ENCODE measurements around the gene PIKFYVE.
"Not testable (repeated sequence)": the region's sequence is repeated elsewhere in the genome, so short reads cannot be mapped to it uniquely, and the experiment has no call there.

PIKFYVE gene

DNA sequence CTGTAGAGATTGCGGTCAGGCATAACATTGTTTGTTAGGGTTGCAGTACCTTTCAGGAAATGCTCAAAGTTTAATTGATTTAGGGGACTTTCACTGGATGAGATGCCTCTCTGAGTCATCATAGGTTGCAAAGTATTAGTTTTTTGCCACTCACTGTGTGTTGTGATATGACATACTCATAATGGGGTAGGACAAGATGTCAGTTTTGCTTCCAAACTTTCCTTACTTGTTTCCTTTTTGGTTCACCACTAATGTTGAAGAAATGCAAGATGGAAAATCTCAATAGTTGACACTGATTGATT lies 105.5 kb downstream of the PIKFYVE start:
- H3K4ac ChIP-seq (ENCODE audit: low read length): no peak overlapping the region
- no peak overlapping the region for H2BK12ac ChIP-seq (ENCODE audit: low read length)
- H3K27ac ChIP-seq (replicated peaks; ENCODE audit: low read length): no peak overlapping the region
- no peaks in the 10 kb centered on the region for H3K79me1 ChIP-seq (ENCODE audit: low read depth, low read length)
- no peak overlapping the region for H3K4me2 ChIP-seq (ENCODE audit: insufficient read depth, low read length, poor library complexity, severe bottlenecking)
- H3K4me3 ChIP-seq (ENCODE audit: low read length in 2 of 2): no peak overlapping the region
- H2BK120ac ChIP-seq (ENCODE audit: low read depth, low read length): no peak overlapping the region
- no CpG with 5 or more reads among the region's 1 CpG for WGBS, 2 donors (ENCODE audit: extremely low coverage in 2 of 2, insufficient read length in 2 of 2, insufficient replicate concordance in 1 of 2)
- H3K27me3 ChIP-seq (ENCODE audit: control insufficient read depth in 3 of 3, insufficient read depth in 3 of 3, low read depth in 1 of 3, low read length in 3 of 3): peaks cover 0 to 7% (median 0%) of the 10 kb centered on the region in 3 experiments
- H2BK15ac ChIP-seq (ENCODE audit: low read length): no peak overlapping the region
- no peak overlapping the region for H2BK5ac ChIP-seq (ENCODE audit: low read length)
- no peak overlapping the region for H2AK5ac ChIP-seq (ENCODE audit: low read depth, low read length)
- H3K9me3 ChIP-seq (replicated peaks in 1 of 2; ENCODE audit: control insufficient read depth in 2 of 2, insufficient read depth in 1 of 2, low read depth in 1 of 2, low read length in 2 of 2): no peaks in the 10 kb centered on the region
- no peaks in the 10 kb centered on the region for H3K36me3 ChIP-seq (replicated peaks in 1 of 2; ENCODE audit: control insufficient read depth in 2 of 2, insufficient read depth in 2 of 2, low read length in 2 of 2)
- no peak overlapping the region for H3K18ac ChIP-seq (ENCODE audit: low read length)
- H3K14ac ChIP-seq (ENCODE audit: low read length): no peak overlapping the region
- H4K91ac ChIP-seq (ENCODE audit: low read depth, low read length, poor library complexity): no peak overlapping the region
- H2AFZ ChIP-seq (ENCODE audit: low read length): no peak overlapping the region
- DNase-seq (ENCODE audit: low spot score): no peak
- H3K4me1 ChIP-seq (ENCODE audit: control insufficient read depth in 2 of 2, insufficient read depth in 1 of 2, low read depth in 1 of 2, low read length in 2 of 2): peaks cover 0 to 1% of the 10 kb centered on the region in 2 donors
- no peak overlapping the region for H3K9ac ChIP-seq (ENCODE audit: low read depth, low read length, poor library complexity)
- H4K8ac ChIP-seq (ENCODE audit: low read depth, low read length): no peak overlapping the region
- H3K23ac ChIP-seq (ENCODE audit: low read depth, low read length, poor library complexity): no peak overlapping the region

DNA sequence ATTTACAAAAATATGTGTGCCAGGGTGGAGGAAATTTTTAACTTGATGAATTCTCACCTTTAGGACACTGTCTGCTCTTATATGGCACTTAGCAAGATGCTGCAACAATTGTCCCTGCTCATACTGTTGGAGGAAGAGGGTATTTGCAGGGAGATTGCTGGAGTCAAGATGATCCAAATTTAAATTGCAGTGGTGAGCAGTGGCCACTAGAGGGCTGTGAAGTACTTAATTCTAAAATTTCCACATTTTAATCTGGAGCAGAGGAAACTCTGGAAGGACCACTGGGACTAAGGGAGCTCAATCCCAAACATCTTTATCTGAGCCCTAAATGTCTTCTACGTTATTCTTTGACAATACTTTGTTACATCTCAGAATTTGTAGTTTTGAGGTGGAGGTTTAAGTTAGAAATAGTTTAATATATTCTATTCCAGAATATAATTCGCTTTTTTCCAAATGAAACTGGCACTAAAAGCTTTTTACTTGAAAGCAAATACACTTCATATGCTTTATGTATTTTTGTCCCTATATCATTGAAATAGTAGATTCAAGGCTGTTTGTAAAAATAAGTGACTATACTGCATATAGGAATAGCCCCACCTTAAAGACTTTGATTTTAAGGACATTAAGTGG lies 107.5 kb downstream of the PIKFYVE start:
- WGBS, 2 donors (ENCODE audit: extremely low coverage in 2 of 2, insufficient read length in 2 of 2, insufficient replicate concordance in 1 of 2): no CpG with 5 or more reads among the region's 2 CpGs
- no peak overlapping the region for H4K8ac ChIP-seq (ENCODE audit: low read depth, low read length)
- H3K36me3 ChIP-seq (replicated peaks in 1 of 2; ENCODE audit: control insufficient read depth in 2 of 2, insufficient read depth in 2 of 2, low read length in 2 of 2): no peaks in the 10 kb centered on the region
- H2BK5ac ChIP-seq (ENCODE audit: low read length): no peak overlapping the region
- no peak overlapping the region for H2AK5ac ChIP-seq (ENCODE audit: low read depth, low read length)
- H2BK12ac ChIP-seq (ENCODE audit: low read length): no peak overlapping the region
- no peak overlapping the region for H3K27ac ChIP-seq (replicated peaks; ENCODE audit: low read length)
- no peak overlapping the region for H3K14ac ChIP-seq (ENCODE audit: low read length)
- no peaks in the 10 kb centered on the region for H3K79me1 ChIP-seq (ENCODE audit: low read depth, low read length)
- H3K4me1 ChIP-seq (ENCODE audit: control insufficient read depth in 2 of 2, insufficient read depth in 1 of 2, low read depth in 1 of 2, low read length in 2 of 2): peaks cover 0 to 1% of the 10 kb centered on the region in 2 donors
- H2BK120ac ChIP-seq (ENCODE audit: low read depth, low read length): no peak overlapping the region
- H2AFZ ChIP-seq (ENCODE audit: low read length): no peak overlapping the region
- no peak overlapping the region for H3K4me3 ChIP-seq (ENCODE audit: low read length in 2 of 2)
- H3K18ac ChIP-seq (ENCODE audit: low read length): no peak overlapping the region
- H2BK15ac ChIP-seq (ENCODE audit: low read length): no peak overlapping the region
- DNase-seq (ENCODE audit: low spot score): peak; percentile 47
- no peak overlapping the region for H3K9ac ChIP-seq (ENCODE audit: low read depth, low read length, poor library complexity)
- peaks cover 0 to 7% (median 0%) of the 10 kb centered on the region in 3 experiments for H3K27me3 ChIP-seq (ENCODE audit: control insufficient read depth in 3 of 3, insufficient read depth in 3 of 3, low read depth in 1 of 3, low read length in 3 of 3)
- H3K9me3 ChIP-seq (replicated peaks in 1 of 2; ENCODE audit: control insufficient read depth in 2 of 2, insufficient read depth in 1 of 2, low read depth in 1 of 2, low read length in 2 of 2): peaks cover 0 to 2% of the 10 kb centered on the region in 2 donors
- no peak overlapping the region for H3K4ac ChIP-seq (ENCODE audit: low read length)
- no peak overlapping the region for H4K91ac ChIP-seq (ENCODE audit: low read depth, low read length, poor library complexity)
- no peak overlapping the region for H3K23ac ChIP-seq (ENCODE audit: low read depth, low read length, poor library complexity)
- H3K4me2 ChIP-seq (ENCODE audit: insufficient read depth, low read length, poor library complexity, severe bottlenecking): no peak overlapping the region

DNA sequence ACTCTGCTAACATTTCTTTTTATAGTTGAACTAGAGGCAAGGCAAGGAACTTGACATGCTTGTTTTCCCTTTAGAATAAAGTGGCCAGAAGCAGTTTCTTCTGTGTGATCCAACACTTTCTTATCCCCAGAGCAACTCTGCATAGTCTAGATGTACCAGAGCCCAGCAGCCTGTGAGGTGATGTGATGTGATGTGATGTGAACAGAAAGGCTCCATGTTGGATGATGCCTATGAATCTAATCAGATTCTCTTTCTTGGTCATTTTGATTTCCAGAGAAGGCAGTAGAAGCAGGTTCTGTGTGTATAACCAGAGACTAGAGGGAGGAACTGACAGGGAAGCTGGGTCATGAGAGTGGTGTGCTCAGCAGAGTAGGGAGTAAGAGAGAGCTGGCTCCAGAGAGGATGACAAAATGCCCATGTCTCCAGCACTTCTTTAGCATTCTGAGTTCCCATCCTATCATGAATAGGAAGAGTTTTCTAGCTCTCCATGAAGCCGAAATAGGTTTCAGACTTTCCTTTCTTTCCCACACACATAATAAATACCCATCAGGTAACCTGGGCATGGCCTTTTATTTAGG lies 109.5 kb downstream of the PIKFYVE start:
- DNase-seq (ENCODE audit: low spot score): no peak
- H2BK15ac ChIP-seq (ENCODE audit: low read length): no peak overlapping the region
- H3K36me3 ChIP-seq (replicated peaks in 1 of 2; ENCODE audit: control insufficient read depth in 2 of 2, insufficient read depth in 2 of 2, low read length in 2 of 2): no peaks in the 10 kb centered on the region
- no peak overlapping the region for H3K4me3 ChIP-seq (ENCODE audit: low read length in 2 of 2)
- H2AK5ac ChIP-seq (ENCODE audit: low read depth, low read length): no peak overlapping the region
- H2BK120ac ChIP-seq (ENCODE audit: low read depth, low read length): no peak overlapping the region
- no peak overlapping the region for H2BK5ac ChIP-seq (ENCODE audit: low read length)
- H3K14ac ChIP-seq (ENCODE audit: low read length): no peak overlapping the region
- no peak overlapping the region for H2BK12ac ChIP-seq (ENCODE audit: low read length)
- H3K79me1 ChIP-seq (ENCODE audit: low read depth, low read length): no peaks in the 10 kb centered on the region
- H3K27me3 ChIP-seq (ENCODE audit: control insufficient read depth in 3 of 3, insufficient read depth in 3 of 3, low read depth in 1 of 3, low read length in 3 of 3): peaks cover 0 to 7% (median 0%) of the 10 kb centered on the region in 3 experiments
- no peak overlapping the region for H3K23ac ChIP-seq (ENCODE audit: low read depth, low read length, poor library complexity)
- no CpG with 5 or more reads among the region's 1 CpG for WGBS, 2 donors (ENCODE audit: extremely low coverage in 2 of 2, insufficient read length in 2 of 2, insufficient replicate concordance in 1 of 2)
- no peak overlapping the region for H3K4me2 ChIP-seq (ENCODE audit: insufficient read depth, low read length, poor library complexity, severe bottlenecking)
- H3K9ac ChIP-seq (ENCODE audit: low read depth, low read length, poor library complexity): no peak overlapping the region
- H2AFZ ChIP-seq (ENCODE audit: low read length): no peak overlapping the region
- H3K9me3 ChIP-seq (replicated peaks in 1 of 2; ENCODE audit: control insufficient read depth in 2 of 2, insufficient read depth in 1 of 2, low read depth in 1 of 2, low read length in 2 of 2): peaks cover 0 to 4% of the 10 kb centered on the region in 2 donors
- no peak overlapping the region for H3K4ac ChIP-seq (ENCODE audit: low read length)
- H4K91ac ChIP-seq (ENCODE audit: low read depth, low read length, poor library complexity): no peak overlapping the region
- no peak overlapping the region for H3K18ac ChIP-seq (ENCODE audit: low read length)
- no peak overlapping the region for H4K8ac ChIP-seq (ENCODE audit: low read depth, low read length)
- no peak overlapping the region for H3K27ac ChIP-seq (replicated peaks; ENCODE audit: low read length)
- peaks cover 0 to 1% of the 10 kb centered on the region in 2 donors for H3K4me1 ChIP-seq (ENCODE audit: control insufficient read depth in 2 of 2, insufficient read depth in 1 of 2, low read depth in 1 of 2, low read length in 2 of 2)

DNA sequence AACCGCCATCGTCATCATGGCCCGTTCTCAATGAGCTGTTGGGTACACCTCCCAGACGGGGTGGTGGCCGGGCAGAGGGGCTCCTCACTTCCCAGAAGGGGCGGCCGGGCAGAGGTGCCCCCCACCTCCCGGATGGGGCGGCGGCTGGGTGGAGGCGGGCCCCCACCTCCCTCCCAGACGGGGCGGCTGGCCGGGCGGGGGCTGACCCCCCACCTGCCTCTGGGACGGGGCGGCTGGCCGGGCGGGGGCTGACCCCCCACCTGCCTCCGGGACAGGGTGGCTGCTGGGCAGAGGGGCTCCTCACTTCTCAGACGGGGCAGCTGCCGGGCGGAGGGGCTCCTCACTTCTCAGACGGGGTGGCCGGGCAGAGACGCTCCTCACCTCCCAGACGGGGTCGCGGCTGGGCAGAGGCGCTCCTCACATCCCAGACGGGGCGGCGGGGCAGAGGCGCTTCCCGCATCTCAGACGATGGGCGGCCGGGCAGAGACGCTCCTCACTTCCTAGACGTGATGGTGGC lies 111.3 kb downstream of the PIKFYVE start:
- H2AK5ac ChIP-seq (ENCODE audit: low read depth, low read length); H2BK5ac ChIP-seq (ENCODE audit: low read length); H3K4me2 ChIP-seq (ENCODE audit: insufficient read depth, low read length, poor library complexity, severe bottlenecking); DNase-seq (ENCODE audit: low spot score); H3K79me1 ChIP-seq (ENCODE audit: low read depth, low read length); H3K4ac ChIP-seq (ENCODE audit: low read length); H3K27ac ChIP-seq (replicated peaks; ENCODE audit: low read length); H2BK15ac ChIP-seq (ENCODE audit: low read length); H3K9ac ChIP-seq (ENCODE audit: low read depth, low read length, poor library complexity); H3K18ac ChIP-seq (ENCODE audit: low read length); H2AFZ ChIP-seq (ENCODE audit: low read length); H4K91ac ChIP-seq (ENCODE audit: low read depth, low read length, poor library complexity); H3K9me3 ChIP-seq (replicated peaks in 1 of 2; ENCODE audit: control insufficient read depth in 2 of 2, insufficient read depth in 1 of 2, low read depth in 1 of 2, low read length in 2 of 2); H2BK120ac ChIP-seq (ENCODE audit: low read depth, low read length); H3K14ac ChIP-seq (ENCODE audit: low read length); H3K4me3 ChIP-seq (ENCODE audit: low read length in 2 of 2); H3K27me3 ChIP-seq (ENCODE audit: control insufficient read depth in 3 of 3, insufficient read depth in 3 of 3, low read depth in 1 of 3, low read length in 3 of 3); H3K4me1 ChIP-seq (ENCODE audit: control insufficient read depth in 2 of 2, insufficient read depth in 1 of 2, low read depth in 1 of 2, low read length in 2 of 2); H3K36me3 ChIP-seq (replicated peaks in 1 of 2; ENCODE audit: control insufficient read depth in 2 of 2, insufficient read depth in 2 of 2, low read length in 2 of 2); H3K23ac ChIP-seq (ENCODE audit: low read depth, low read length, poor library complexity); H2BK12ac ChIP-seq (ENCODE audit: low read length); H4K8ac ChIP-seq (ENCODE audit: low read depth, low read length): not testable (repeated sequence)
- no CpG with 5 or more reads among the region's 40 CpGs for WGBS, 2 donors (ENCODE audit: extremely low coverage in 2 of 2, insufficient read length in 2 of 2, insufficient replicate concordance in 1 of 2)
